ENCODE data around the gene SYP. TPM values are rescaled to one million over a fixed set of nuclear protein-coding genes. Genes with fewer than 3 reads are reported as not detected.

SYP gene
- total RNA-seq, 1 experiment from 2014 or later: 7.0 TPM

DNA sequence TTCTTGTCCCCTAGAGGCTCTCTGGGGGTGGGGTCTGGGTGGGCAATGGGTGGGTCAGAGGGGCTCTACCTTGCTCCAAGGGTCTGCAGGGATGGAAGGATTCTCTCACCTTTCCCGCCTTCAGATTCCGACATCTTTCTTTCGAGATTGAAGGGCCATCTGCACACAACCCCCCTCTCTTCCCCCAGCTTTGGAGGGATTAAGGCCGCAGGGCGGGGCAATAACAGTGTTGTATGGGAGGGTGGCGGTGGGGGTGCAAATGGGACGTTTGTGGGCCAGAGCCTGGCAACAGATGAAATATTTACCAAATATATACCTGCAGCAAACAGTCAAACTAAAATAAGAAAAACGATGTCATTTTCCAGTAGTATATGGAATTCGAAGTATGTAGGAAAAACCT lies 33.2 kb upstream of the SYP start, which contains the start of gene CACNA1F:
CACNA1F (minus strand) TSS at position 165 of the 400 bp plus-strand sequence; CDS start at position 134, 31 bp downstream.
- POLR2A ChIA-PET: no interaction called here
- H3K4me3 Mint-ChIP-seq: no peak within 1 kb of the TSS

DNA sequence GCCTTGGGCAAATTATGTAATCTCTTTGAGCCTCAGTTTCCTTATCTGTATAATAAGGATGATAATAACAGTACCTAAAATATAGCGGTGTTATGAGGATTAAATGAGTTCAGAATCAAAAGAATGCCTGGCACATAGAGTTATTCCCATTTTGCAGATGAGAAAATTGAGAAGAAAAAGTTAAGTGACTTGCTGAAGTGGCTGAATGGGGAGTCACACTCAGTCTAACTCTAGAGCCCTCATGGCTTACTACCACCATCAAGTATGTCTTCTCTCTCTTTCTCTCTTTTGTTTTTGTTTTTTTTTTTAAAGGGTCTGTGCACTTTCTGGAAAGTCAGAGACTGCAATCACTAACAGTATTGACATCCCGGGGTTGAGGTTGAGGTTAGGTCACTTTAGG lies 32.5 kb upstream of the SYP start:
- H3K9me3 Mint-ChIP-seq: no peaks in the 10 kb centered on the region

More for the DNA sequence above, 33.2 kb upstream of the SYP start, which contains the start of gene CACNA1F:
- no peak for DNase-seq (ENCODE audit: low spot score)
- peaks cover 10% of the 10 kb centered on the region for H3K4me1 Mint-ChIP-seq
- CTCF ChIA-PET: interaction anchor here (0.9 kb wide), 1 partner anchor 78 kb away, joined by 3 read pairs; no protein-coding TSS in a partner anchor
- no peaks in the 10 kb centered on the region; the same call in 1 of the 2 replicates for H3K27me3 Mint-ChIP-seq (ENCODE audit: low read depth)
- no peaks in the 10 kb centered on the region for H3K9me3 Mint-ChIP-seq
- no peak within 1 kb of the TSS for H3K27ac Mint-ChIP-seq
- no peaks in the 10 kb centered on the region for H3K36me3 Mint-ChIP-seq
- ATAC-seq: no peak
- TF ChIP-seq ZNF317 (CRISPR knock-in tag; IDR thresholded peaks at IDR 0.05; ENCODE audit: borderline replicate concordance, low read depth) (no peak), FOXP1 (CRISPR knock-in tag; IDR thresholded peaks at IDR 0.05; ENCODE audit: borderline replicate concordance) (no peak), FOXK1 (CRISPR knock-in tag; IDR thresholded peaks at IDR 0.05) (no peak), HMGA2 (CRISPR knock-in tag; IDR thresholded peaks at IDR 0.05) (no peak)

More for the DNA sequence above, 32.5 kb upstream of the SYP start:
- TF ChIP-seq NR3C1 (CRISPR knock-in tag; conservative IDR thresholded peaks at IDR 0.05; ENCODE audit: low read depth) (no peak), MYBL2 (CRISPR knock-in tag; IDR thresholded peaks at IDR 0.05) (no peak), GTF2I (CRISPR knock-in tag; conservative IDR thresholded peaks at IDR 0.05) (no peak), ZNF416 (CRISPR knock-in tag; IDR thresholded peaks at IDR 0.05) (no peak)
- TF ChIP-seq, protein P1, sequence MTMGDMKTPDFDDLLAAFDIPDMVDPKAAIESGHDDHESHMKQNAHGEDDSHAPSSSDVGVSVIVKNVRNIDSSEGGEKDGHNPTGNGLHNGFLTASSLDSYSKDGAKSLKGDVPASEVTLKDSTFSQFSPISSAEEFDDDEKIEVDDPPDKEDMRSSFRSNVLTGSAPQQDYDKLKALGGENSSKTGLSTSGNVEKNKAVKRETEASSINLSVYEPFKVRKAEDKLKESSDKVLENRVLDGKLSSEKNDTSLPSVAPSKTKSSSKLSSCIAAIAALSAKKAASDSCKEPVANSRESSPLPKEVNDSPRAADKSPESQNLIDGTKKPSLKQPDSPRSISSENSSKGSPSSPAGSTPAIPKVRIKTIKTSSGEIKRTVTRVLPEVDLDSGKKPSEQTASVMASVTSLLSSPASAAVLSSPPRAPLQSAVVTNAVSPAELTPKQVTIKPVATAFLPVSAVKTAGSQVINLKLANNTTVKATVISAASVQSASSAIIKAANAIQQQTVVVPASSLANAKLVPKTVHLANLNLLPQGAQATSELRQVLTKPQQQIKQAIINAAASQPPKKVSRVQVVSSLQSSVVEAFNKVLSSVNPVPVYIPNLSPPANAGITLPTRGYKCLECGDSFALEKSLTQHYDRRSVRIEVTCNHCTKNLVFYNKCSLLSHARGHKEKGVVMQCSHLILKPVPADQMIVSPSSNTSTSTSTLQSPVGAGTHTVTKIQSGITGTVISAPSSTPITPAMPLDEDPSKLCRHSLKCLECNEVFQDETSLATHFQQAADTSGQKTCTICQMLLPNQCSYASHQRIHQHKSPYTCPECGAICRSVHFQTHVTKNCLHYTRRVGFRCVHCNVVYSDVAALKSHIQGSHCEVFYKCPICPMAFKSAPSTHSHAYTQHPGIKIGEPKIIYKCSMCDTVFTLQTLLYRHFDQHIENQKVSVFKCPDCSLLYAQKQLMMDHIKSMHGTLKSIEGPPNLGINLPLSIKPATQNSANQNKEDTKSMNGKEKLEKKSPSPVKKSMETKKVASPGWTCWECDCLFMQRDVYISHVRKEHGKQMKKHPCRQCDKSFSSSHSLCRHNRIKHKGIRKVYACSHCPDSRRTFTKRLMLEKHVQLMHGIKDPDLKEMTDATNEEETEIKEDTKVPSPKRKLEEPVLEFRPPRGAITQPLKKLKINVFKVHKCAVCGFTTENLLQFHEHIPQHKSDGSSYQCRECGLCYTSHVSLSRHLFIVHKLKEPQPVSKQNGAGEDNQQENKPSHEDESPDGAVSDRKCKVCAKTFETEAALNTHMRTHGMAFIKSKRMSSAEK (CRISPR knock-in tag; IDR thresholded peaks at IDR 0.05; ENCODE audit: borderline replicate concordance): no peak
- TF ChIP-seq, protein P2, sequence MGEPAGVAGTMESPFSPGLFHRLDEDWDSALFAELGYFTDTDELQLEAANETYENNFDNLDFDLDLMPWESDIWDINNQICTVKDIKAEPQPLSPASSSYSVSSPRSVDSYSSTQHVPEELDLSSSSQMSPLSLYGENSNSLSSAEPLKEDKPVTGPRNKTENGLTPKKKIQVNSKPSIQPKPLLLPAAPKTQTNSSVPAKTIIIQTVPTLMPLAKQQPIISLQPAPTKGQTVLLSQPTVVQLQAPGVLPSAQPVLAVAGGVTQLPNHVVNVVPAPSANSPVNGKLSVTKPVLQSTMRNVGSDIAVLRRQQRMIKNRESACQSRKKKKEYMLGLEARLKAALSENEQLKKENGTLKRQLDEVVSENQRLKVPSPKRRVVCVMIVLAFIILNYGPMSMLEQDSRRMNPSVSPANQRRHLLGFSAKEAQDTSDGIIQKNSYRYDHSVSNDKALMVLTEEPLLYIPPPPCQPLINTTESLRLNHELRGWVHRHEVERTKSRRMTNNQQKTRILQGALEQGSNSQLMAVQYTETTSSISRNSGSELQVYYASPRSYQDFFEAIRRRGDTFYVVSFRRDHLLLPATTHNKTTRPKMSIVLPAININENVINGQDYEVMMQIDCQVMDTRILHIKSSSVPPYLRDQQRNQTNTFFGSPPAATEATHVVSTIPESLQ (CRISPR knock-in tag; IDR thresholded peaks at IDR 0.05): no peak
- TF ChIP-seq, protein P3, sequence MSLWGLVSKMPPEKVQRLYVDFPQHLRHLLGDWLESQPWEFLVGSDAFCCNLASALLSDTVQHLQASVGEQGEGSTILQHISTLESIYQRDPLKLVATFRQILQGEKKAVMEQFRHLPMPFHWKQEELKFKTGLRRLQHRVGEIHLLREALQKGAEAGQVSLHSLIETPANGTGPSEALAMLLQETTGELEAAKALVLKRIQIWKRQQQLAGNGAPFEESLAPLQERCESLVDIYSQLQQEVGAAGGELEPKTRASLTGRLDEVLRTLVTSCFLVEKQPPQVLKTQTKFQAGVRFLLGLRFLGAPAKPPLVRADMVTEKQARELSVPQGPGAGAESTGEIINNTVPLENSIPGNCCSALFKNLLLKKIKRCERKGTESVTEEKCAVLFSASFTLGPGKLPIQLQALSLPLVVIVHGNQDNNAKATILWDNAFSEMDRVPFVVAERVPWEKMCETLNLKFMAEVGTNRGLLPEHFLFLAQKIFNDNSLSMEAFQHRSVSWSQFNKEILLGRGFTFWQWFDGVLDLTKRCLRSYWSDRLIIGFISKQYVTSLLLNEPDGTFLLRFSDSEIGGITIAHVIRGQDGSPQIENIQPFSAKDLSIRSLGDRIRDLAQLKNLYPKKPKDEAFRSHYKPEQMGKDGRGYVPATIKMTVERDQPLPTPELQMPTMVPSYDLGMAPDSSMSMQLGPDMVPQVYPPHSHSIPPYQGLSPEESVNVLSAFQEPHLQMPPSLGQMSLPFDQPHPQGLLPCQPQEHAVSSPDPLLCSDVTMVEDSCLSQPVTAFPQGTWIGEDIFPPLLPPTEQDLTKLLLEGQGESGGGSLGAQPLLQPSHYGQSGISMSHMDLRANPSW (CRISPR knock-in tag; conservative IDR thresholded peaks at IDR 0.05; ENCODE audit: low read depth): no peak
- Mint-ChIP-seq H3K4me1 (peaks cover 10% of the 10 kb centered on the region), H3K4me3 (no peak overlapping the region), H3K36me3 (no peaks in the 10 kb centered on the region), H3K27me3 (ENCODE audit: low read depth) (peaks cover 2% of the 10 kb centered on the region), H3K27ac (no peak overlapping the region)
- ATAC-seq (no peak), DNase-seq (ENCODE audit: low spot score) (no peak)
- POLR2A ChIA-PET: no interaction called here
- CTCF ChIA-PET: no interaction called here
